SK-N-SH (cell line): ENCODE data around the gene PLXNA4.

Source experiments
- CTCF ChIP-seq: fragments of 200-600 bp; sonication (generic); IDR thresholded peaks from 2 replicates; pipeline ENCODE4 v1.6.1; 2017; ENCODE audit warnings: antibody characterized with exemption, mild to moderate bottlenecking, moderate library complexity
- EP300 ChIP-seq, 2 experiments: IDR thresholded peaks; 2 replicates each; pipeline versions ENCODE4 v1.4.0 to v1.6.1; 2012; ENCODE audit warnings: borderline replicate concordance in 1 of 2, low read depth in 1 of 2, low read length in 1 of 2
- GABPA ChIP-seq: IDR thresholded peaks from 2 replicates; pipeline ENCODE4 v1.4.0; 2012; ENCODE audit warnings: low read depth, mild to moderate bottlenecking
- NRF1 ChIP-seq: IDR thresholded peaks from 2 replicates; pipeline ENCODE4 v1.6.1; 2012; ENCODE audit warnings: low read depth, mild to moderate bottlenecking, low read length
- POLR2AphosphoS5 ChIP-seq: IDR thresholded peaks from 2 replicates; pipeline ENCODE4 v1.6.1; 2012; ENCODE audit warnings: low read depth, low read length
- RCOR1 ChIP-seq: fragments of 150-350 bp; IDR thresholded peaks from 2 replicates; pipeline ENCODE4 v1.6.1; 2017; ENCODE audit warnings: antibody characterized with exemption, low read length
- SMC3 ChIP-seq: IDR thresholded peaks from 2 replicates; pipeline ENCODE4 v1.6.1; 2012; ENCODE audit warnings: low read depth, low read length, improper control_type of control experiment
- TCF12 ChIP-seq: IDR thresholded peaks from 2 replicates; pipeline ENCODE4 v1.4.0; 2012
- YY1 ChIP-seq: IDR thresholded peaks from 2 replicates; pipeline ENCODE4 v1.4.0; 2012; ENCODE audit warnings: low read depth, mild to moderate bottlenecking

- TF ChIP-seq CTCF (no peak), SMC3 (no peak), TCF12 (no peak), RCOR1 (no peak), POLR2AphosphoS5 (no peak), EP300 (IDR thresholded peaks at IDR 0.05; ENCODE audit: borderline replicate concordance in 1 of 2, low read depth in 1 of 2, low read length in 1 of 2) (no peak), GABPA (no peak), YY1 (no peak), NRF1 (no peak)
Measured at GRCh38 chr7:132554446-132554845, 21.8 kb downstream of the PLXNA4 start.
